GM19395 (cell line): ENCODE measurements around the gene GLYR1.
"Not testable (repeated sequence)": the region's sequence is repeated elsewhere in the genome, so short reads cannot be mapped to it uniquely, and the experiment has no call there.

ENCODE experiments used
- ATAC-seq: cut with Tn5 transposase; IDR thresholded peaks from one replicate; pipeline ENCODE4 v1.9.1; 2021; ENCODE audit warnings: mild to moderate bottlenecking, moderate library complexity; ENCODE audit not compliant: unreplicated experiment

GLYR1 gene

DNA sequence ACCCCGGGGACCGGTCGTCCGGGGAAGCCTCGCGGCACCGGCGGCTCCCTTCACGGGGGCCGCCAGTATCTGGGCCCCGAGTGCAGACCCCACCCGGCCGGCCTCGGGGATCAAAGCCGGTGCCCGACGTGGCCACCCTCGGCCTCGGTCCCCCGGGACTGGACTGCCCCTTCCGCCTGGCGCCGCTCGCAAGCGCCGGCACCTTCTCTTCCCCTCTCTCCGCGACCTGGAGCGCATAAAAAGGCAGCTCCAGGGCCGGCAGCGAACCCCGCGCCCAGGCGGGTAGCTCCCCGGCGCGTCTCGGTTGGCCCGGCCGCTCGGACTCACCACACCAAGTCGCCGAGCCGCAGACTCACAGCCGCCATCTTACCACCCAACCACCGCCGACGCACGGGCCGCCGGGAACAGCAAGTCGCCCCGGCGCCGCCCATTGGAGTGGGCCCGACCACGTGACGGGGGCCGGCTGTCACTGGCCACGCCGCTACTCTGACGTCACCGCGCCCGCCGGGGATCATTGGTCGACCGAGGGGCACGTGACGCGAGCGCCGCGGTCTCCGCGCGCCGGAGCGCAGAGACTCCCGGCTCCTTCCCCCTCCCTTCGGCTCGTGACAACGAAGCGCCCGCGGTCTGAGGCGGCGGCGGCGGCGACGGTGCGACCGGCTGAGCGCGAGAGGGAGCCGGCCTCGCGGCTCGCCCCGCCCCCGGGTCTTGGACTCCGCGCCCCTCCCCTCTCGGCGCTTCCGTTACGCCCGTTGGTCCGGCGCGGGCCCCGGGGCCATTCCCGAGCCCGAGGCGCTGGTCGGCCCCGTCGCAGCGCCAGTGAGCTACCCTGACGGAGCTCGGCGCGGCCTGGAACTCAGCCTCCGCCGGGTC is at the start of gene GLYR1, which contains the start of gene UBN1:
GLYR1 (minus strand) TSS at position 388 of the 873 bp plus-strand sequence; CDS start at position 365, 23 bp downstream.
UBN1 (plus strand) TSS at position 581 of the 873 bp plus-strand sequence. CDS start 5,437 bp downstream, outside the sequence.
- peak; percentile 82 for ATAC-seq

DNA sequence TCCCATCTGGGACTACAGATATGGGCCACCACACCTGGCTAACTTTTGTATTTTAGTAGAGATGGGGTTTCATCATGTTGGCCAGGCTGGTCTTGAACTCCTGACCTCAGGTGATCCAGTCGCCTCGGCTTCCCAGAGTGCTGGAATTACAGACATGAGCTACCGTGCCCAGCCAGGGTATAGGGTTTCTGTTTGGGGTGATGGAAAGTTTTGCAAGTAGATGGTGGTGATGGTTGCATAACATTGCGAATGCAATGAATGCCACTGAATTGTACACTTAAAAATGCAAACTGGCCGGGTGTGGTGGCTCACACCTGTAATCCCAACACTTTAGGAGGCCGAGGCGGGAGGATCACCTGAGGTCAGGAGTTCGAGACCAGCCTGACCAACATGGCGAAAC is 49.7 kb upstream of the GLYR1 start:
- ATAC-seq = not testable (repeated sequence)

DNA sequence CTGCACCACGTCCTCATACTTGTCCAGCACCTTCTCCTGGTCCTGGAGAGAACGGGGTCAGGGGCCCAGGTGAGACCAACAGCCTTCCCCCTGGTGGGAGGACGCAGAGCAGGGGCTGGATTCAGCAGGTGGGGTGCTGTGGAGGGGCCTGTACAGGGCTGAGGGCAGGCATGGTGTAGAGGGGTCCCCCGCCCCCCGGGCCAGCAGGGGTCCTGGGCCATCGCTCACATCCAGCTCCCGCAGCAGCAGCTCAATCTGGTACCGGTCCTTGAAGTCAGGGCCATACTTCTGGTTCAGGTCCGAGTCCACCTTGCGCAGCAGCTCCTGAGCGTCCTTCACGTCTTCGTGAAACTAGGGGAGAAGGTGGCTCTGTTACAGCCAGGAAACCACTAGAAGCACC is 48.3 kb upstream of the GLYR1 start:
- no peak for ATAC-seq

DNA sequence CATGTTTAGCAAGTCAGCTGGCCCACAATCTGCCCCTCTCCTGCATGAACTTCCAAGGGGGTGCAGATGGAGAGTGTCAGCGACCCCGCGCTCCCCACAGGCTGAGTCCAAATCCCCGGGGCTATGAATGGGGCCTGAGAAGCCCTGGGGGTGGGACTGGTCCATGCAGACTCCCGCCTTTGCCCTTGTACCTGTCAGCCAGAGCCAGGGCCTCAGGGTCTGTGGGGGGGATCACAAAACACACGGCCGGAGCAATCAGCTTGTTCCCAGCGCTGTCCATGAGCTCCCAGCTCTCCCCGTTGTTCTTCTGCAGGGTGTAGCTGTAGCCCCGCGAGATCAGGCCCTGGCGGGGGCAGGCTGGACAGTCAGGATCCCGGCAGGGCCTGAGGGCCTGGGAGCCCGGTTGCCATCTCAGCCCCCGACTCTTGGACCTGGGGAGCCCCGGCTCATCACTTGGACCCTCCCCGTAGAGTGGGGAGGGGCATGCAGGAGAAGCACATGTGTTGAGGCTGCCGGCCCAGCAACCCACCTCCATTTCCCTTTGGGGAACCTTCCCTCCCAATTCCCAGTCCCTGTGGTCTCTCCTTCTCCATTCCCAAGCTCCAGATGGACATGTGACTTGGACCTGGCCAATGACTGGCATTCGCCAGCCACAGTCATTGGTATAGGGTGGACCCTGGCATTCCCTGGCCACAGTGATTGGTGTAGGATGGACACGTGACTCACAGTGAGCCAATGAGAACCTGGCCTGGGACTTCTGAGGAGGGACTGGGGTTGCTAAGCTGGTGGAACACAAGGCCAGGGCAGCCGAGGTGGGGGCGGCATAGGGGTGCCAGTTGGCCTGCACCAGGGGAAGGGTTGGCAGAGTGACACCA is 47.4 kb upstream of the GLYR1 start:
- no peak for ATAC-seq

DNA sequence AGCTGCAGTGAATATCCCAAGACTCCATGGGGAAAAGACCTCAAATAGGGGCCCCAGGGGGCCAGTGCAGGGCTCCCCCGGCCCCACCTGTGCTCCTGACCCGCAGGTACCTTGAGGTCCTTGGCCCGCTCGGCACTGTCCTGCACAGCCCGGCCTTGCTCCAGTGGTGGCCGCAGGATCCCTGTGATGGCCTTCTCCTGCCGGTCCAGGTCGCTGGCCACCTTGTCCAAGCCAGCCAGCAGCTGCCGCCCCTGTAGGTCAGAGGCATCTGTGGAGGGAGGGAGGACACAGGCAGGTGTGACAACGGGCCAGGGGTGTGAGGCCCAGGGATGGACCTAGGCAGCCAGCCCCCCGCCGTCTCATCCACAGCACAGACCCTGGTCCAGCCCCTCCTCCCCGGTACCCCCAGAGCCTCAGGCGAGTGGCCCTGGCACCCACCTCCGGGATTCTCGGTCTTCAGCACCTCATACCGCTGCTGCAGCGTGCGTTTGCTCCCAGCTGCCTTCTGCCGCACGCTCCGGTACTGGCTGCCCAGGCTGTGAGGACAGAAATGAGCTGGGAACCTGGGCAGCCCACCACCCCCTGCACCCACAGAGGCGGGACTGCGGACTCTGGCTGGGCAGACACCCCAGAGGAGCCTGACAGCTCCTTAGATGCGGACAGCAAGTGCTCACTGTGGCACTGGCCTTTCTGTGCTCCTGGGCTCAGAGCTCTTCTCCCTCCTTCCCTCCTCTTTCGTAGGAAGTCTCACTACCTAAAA is 46.2 kb upstream of the GLYR1 start:
- no peak for ATAC-seq

DNA sequence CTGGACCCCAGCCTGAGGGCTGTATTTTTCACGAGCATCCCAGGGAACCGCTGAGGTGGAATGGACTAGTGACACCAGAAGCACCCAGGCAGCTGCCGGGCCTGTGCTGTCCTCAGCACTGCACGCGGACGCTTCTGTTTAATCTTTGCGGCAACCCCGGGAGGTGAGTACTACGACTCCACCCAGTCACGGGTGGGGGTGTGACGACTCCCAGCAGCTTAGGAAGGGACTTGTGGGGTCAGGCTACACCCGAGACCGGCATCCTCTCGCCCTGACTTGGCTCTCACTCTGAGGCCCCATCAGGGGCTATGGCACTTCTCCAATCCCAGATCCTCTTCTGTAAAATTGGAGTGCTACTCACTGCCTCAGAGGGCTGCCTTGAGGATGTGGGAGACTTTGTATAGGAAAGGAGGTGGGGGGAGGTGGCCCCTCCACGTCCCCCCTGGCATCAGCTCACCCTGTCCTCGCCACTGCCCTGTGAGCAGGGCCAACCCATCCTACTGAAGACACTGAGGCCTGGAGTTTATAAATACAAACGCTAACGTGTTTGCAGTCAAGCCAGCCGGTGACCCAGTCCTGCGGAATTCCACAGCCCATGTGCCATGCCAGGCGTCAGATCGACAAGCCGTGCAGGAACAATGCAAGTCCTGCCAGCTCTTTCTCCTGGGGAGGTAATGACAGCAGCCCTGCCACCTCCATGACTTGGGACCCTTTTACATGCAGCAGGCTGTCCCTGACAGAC is 45.4 kb upstream of the GLYR1 start:
- ATAC-seq = no peak

DNA sequence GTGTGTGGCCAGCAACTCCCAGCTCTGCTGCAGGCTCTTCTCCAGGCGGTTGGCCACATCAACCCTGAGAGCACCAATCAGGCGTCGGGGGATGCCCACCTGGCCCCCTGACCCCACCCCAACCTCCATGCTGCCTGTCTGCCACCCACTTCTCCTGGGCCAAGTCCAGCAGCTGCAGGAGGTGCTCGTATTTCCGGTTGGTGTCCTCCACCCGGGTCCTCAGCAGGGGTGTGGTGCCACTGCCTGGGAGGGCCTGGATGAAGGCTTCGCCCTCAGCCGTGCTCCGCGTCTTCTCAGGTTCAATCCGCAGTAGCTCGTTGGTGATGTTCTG is 44.8 kb upstream of the GLYR1 start:
- ATAC-seq = no peak

DNA sequence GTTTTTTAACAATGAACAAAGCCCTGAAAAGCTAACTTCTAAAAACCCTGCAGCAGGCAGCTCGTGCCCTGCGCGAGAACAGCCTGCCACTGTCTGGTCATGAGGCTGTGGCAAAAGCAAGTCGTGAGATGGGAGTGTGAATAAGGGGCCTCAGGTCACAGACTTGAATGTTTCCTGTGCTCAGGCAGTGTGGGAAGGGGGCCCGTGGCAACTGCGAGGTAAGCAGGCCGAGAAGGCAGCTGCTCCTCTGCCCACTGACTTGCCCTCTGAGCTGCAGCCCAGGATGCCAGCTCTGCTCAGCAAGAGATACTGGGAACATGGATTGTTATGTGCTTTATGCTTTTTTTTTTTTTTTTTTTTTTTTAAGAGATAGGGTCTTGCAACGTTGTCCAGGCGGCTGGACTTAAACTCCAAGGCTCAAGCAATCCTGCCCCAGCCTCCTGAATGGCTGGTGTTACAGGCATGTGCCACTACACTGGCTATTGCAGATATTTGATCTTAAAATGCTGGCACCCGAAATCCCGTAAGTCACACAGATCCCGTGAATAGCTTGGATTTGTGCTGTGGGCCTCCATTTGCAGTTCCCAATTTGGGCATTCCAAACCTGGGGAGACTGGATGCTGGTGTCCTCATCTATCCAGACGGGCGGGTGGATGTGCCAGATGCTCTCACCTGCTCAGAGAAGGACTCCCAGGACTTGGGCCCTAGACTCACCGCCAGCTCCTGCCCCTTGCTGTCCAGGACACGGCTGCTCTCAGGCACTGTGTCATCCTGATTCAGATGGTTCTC is 44.2 kb upstream of the GLYR1 start:
- ATAC-seq = no peak

DNA sequence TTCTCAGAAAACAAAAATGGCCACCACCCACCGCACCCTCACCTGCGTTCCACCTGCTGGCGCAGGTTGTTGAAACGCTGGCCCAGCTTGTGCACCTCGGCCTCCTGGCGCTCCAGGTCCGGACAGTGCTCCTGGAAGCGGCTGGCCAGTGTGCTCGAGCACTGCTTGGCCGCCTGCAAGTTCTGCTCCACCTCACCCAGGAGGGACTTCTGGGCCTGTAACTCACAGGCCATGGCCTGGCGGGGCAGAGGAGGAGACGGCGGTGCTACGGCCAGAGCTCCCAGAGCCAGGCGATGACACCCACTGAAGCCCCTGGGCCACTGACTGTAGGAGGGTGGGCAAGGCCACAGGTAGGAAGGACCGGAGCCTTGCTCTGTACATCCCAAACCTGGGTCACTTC is 43.6 kb upstream of the GLYR1 start:
- ATAC-seq = no peak

DNA sequence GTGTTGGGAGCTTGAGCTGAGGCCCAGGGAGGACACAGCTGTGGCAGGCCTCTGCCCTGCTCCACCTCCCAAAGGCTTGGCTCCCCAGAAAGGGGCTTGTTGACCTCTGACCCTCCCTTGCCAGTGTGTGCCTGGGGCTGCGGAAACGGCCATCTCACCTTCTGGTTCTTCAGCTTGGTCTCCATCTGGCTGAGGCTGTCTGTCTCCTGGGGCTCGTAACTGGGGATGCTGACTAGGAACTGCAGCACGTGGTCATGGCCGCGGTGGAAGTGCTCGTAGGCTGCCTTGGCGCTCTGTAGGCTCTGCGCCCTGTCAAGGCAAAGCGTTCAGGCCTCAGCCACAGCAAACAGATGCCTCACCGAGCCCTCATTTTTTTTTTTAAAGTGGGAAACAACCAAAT is 42.9 kb upstream of the GLYR1 start:
- ATAC-seq = no peak

DNA sequence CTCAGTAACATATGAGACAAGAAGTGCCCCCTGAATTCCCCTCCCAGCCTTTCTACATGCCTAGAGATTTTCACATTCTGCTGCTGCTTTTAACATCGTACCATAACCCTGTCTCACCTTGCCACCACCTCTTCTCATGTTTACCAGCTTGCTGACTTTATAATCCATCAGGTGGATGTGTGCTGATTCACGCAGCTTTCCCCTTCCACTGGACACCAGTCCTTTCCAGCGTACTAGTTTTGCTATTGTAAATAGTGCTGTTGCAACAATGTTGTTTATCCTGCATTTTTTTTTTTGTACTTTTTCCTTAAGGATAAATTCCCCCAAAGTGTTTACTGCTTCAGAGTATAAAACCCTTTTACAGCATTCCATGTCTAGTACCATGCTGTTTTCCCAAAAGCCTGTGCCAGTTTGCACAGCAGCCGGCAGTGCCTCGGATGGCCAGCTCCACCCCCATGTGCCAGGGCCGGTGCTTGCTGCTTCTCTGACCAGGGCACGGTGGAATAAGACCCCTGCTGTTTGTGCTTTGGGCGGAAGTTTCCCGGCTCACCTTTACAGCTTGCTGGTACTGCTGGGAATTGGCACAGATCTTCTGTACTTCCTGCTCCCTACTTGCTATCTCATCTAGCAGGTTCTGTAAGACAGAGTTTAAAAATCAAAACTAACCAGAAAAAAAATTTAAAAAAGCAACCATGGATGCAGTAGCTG is 41.5 kb upstream of the GLYR1 start:
- ATAC-seq = no peak

DNA sequence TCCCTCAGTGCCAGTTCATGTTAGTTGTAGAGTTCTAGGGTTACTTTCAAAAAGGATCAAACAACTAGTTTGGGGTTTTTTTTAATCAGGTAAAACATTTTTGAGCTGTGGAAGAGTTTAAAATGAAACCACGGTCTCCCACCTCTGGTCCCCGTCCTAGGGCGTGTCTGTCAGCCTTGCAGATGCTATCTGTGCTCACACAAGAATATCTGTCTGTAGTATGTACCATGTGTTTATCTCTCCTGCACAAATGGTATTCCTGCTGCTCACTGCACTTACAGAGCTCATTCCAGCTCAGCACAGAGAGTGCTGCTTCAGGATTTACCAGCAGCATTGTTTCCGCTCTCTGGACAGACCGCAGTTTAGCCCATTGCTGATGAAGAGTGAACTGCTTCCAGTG is 39.1 kb upstream of the GLYR1 start:
- no peak for ATAC-seq

DNA sequence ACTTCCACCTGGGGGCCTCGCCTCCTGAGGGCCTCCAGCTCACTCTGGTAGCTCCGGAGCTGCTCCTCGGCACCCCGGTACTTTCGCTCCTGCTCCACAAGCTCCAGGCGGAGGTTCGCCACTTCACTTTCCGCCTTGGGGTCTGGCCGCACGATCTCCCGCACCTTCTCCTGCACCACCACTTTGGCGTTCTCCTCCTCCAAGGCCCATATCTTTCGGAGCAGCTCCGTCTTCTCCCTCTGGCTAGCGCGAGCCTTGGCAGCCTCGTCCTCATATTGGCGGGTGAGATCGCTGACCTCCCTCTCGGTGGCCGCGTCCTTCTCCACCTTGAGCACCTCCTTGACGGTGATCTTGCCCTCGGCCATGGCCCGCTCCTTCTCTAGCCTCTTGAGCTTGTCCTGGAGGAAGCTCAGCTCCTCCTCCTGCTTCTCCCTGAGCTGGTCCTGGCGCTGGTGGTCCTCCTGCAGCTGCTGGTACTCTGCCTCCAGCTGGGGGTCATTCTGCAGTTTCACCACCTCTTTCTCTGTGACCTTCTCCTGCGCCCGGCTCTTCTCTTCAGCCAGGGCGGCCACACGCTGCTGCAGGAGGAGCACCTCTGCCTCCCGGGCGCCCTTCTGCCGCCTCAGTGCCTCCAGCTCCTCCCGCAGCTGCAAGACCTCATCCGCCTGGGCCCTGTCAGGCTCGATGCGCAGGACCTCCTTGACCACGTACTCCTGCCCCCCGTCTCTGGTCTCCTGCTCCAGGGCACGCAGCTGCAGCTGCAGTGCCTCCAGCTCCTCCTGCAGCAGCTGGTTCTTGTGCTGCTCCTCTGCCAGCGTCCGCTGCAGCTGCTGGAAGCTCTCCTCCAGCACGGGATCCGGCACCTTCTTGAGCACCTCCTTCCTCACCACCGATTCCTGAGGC is 38.1 kb upstream of the GLYR1 start:
- no peak for ATAC-seq

DNA sequence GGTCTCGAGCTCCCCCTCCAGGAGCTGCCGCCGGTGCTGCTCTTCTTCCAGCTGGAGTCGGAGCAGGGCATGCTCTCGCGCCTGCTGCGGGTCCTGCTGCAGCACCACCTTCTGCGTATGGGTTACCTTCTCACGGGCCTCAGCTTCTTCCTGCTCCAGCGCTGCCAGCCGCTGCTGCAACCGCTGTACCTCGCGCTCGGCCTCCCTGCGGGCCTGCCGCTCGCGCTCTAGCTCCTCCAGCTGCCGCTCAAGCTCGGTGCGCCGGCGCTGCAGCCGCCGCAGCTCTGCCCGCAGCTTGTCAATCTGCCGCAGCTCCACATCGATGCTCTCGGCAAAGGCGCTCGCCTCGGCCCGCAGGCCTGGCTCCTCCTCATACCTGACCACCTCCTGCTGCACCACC is 37.1 kb upstream of the GLYR1 start:
- ATAC-seq = no peak

DNA sequence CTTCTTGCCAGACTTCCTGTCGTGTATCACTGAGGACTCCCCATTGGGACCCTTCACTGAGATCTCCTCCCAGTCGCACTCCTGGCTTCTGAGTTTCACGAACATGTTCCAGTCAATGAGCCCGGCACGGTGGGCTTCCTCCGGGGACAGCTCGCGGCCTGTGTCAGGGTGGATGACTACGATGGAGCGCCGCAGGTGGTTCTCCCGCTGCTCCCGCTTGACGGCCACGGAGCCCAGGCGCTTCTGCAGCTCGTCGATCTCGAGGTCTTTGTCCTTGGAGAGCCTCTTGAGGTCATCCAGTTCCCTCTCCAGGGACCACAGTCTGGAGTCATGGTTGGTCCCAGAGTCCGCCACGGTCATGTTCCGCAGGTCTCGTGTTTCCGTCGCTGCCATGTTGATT is 36.4 kb upstream of the GLYR1 start:
- no peak for ATAC-seq

DNA sequence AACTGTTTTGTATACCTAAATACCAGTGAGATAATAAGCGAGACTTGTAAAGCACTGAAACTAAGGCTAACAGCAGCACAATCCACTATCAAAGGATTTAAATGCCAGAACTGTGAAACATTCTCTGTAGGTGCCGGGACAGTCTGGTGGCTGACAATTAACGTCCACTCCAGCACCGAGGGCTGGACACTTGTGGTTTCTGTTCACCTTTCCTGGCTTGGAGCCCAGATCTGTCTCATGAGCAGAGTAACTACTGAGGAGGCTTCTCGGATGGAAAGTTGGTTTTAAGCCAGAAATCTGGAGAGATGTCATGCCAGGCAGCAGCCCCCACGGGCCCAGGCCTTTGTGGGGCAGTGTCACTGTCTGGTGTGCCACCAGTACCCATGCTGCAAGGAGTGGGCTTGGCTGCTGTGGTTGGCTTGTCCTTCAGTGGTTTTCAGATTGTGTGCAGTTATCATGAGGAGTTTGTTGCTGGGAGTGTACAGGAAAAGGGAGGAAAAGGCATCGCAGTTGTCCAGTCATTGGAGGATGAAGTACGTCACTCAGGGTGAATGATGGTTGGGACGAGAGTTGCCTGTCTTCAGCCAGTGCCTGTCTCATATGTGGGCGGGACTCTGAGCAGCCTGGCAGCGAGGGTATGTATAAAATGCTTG is 35.7 kb upstream of the GLYR1 start:
- ATAC-seq = no peak

DNA sequence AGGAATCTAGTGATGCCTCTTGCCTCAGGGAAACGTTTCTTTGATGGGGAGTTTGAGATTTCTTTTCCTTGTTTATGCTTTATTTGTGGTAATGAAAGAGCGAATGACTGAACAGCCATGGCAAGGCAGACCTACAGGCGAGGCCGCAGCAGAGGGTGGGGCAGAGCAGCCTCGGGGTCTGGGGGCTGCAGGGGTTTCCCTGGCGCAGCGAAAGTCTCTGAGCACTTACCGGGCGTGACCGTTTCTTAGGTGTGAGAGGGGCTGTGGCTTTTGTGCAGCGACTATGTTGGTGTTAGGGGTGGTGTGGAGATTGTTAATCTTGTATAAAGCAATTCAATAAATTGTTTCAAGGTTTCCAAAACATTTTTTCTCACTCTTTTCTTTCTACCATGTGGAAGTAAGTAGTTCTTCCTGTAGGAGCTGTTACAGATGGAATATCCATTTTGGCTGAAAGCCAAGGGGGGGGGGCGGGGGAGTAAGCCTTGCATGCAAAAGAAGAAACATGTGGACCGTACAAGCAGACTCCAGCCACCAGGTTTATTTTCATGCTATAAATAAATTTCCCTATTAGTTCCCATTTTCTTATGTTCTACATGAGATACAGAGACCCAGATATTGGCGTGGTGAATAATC is 35.0 kb upstream of the GLYR1 start:
- ATAC-seq = no peak
